Loucy (cell line): ENCODE results near the gene STMND1.

Experiments used
- CTCF ChIP-seq: fragments of 200-600 bp; sonication (generic); conservative IDR thresholded peaks from 2 replicates; pipeline ENCODE4 v1.5.1; 2014; ENCODE audit warnings: mild to moderate bottlenecking, antibody characterized with exemption, low read length
- EZH2phosphoT487 ChIP-seq: fragments of 200-600 bp; IDR thresholded peaks from 2 replicates; pipeline ENCODE4 v1.6.1; 2018; ENCODE audit warnings: antibody characterized with exemption, mild to moderate bottlenecking, moderate library complexity, borderline replicate concordance

- TF ChIP-seq CTCF (no peak), EZH2phosphoT487 (no peak)
Observed at GRCh38 chr6:17102258-17102870, 514 bp downstream of the STMND1 start.
